ENCODE results near the gene CSNK2B. TPM values are rescaled to one million over a fixed set of nuclear protein-coding genes. Genes with fewer than 3 reads are reported as not detected.
A peak's percentile ranks its signal among the peaks of the same experiment; 100 is the strongest.

CSNK2B gene
- polyA plus RNA-seq, 2 of the 4 experiments (the other 2 are of a cell fraction), result 41.8 to 141 TPM

DNA sequence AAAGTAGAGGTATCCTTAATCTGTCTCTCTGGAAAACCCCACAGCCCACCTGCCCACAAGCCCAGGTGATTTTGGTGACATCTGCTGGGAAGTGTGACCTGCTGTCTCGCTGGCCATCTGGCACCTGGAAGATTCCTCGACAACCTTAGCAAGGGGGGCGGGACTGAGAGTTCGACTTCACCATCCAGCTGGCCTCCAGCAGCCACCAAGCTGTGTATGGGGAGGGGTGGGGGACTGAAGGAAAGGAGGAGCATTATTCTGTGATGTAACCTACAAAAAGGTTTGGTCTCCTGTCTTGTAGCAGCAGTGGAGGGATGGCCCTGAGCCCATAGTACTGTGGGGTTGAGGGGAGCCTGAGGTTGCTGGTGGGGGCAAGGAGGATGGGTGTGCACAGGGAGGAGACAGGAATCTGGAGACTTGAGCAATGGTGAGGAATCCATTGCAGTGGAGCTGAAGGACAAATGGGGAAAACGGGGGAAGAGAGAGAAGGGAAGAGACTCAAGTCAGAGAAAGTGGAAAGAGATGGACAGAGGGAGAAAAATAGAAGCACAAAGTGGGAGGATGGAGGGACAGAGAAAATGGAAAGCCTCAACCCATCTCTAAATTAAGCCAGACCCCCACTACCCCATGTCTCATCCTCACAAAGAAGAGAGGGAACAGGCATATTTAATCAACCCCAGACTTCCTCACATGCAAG, 44.8 kb downstream of the CSNK2B start (continued):
- TF ChIP-seq ZSCAN20 (CRISPR knock-in tag; IDR thresholded peaks at IDR 0.05) (no peak), SMC3 (IDR thresholded peaks at IDR 0.05) (no peak), EHF (CRISPR knock-in tag; IDR thresholded peaks at IDR 0.05) (no peak), RAD21 (conservative IDR thresholded peaks at IDR 0.05 in 1 of 2, IDR thresholded peaks at IDR 0.05 in 1 of 2) (no peak), JUNB (IDR thresholded peaks at IDR 0.05) (no peak), SREBF2 (IDR thresholded peaks at IDR 0.05) (no peak), GATA3 (IDR thresholded peaks at IDR 0.05; ENCODE audit: borderline replicate concordance) (no peak)
- TF ChIP-seq, protein P1, sequence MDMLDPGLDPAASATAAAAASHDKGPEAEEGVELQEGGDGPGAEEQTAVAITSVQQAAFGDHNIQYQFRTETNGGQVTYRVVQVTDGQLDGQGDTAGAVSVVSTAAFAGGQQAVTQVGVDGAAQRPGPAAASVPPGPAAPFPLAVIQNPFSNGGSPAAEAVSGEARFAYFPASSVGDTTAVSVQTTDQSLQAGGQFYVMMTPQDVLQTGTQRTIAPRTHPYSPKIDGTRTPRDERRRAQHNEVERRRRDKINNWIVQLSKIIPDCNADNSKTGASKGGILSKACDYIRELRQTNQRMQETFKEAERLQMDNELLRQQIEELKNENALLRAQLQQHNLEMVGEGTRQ (IDR thresholded peaks at IDR 0.05), result no peak

DNA sequence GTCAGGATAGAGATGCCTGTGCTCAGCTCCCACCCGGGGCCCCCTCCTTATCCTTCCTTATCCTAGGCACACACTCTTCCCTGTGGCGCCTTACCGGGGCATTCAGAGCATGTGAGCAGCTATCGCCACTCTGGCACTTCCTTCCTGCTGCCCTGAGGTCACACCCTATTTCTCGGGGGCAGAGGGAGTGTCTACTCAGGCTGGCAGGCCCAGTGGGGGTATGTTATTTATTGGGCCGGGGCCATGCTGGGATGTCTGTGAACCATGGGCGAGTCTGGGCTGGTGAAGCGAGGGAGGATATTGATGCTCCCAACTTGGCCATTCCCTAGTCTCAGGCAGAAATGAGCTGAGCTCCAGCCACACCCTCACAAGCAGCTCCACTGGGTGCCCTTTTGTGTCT, 45.4 kb downstream of the CSNK2B start:
- FAIRE-seq (no peak), ATAC-seq (no peak), DNase-seq (ENCODE audit: low read depth in 1 of 2, low spot score in 1 of 2) (no peak)
- Histone ChIP-seq H3K4me1 (0 out of 3 replicates have a peak, but pooled peaks cover 3% of the 10 kb centered on the region), H3K4me3 (no peak overlapping the region), H3K9me3 (no peaks in the 10 kb centered on the region), H3K27ac (no peak overlapping the region), H3K4me2 (no peak overlapping the region)
- POLR2A ChIA-PET, result no interaction called here
- CTCF ChIA-PET, result interaction anchor here (1.0 to 1.5 kb wide), 4 partner anchors 18 to 119 kb away, joined by 3 to 5 read pairs (median 4); partner anchors contain the start of gene DDAH2
- TF ChIP-seq, protein P2, sequence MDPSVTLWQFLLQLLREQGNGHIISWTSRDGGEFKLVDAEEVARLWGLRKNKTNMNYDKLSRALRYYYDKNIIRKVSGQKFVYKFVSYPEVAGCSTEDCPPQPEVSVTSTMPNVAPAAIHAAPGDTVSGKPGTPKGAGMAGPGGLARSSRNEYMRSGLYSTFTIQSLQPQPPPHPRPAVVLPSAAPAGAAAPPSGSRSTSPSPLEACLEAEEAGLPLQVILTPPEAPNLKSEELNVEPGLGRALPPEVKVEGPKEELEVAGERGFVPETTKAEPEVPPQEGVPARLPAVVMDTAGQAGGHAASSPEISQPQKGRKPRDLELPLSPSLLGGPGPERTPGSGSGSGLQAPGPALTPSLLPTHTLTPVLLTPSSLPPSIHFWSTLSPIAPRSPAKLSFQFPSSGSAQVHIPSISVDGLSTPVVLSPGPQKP (IDR thresholded peaks at IDR 0.05; ENCODE audit: low read depth, low read length), result no peak
- TF ChIP-seq RFX5 (IDR thresholded peaks at IDR 0.05) (no peak), CBX8 (IDR thresholded peaks at IDR 0.05) (no peak), SREBF2 (IDR thresholded peaks at IDR 0.05) (no peak)
- WGBS (ENCODE audit: missing lambda C conversion rate), result 45% methylated on average over 4 of the region's 8 CpGs

DNA sequence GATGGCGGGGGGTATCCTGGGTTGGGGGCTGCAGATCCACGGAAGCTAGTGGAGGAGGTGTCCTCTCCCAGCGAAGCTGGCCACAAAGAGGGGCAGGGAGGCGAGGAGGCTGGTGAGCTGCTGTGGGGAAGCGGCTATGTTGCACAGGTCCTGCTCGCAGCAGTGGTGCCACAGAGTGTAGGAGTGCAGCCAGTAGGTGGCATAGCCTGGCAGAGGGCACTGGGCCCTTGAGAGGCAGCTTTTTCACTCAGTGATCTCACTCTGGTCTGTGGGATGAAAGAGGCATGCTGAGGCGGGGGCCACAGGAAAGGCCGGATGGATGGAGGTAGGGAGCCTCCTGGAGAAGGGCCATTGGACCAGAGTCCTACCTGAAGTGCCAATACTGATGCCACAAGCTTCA, 46.4 kb downstream of the CSNK2B start:
- peak in 1 of 2 experiments; percentile 35 for DNase-seq (ENCODE audit: low read depth in 1 of 2, low spot score in 1 of 2)
- CTCF ChIA-PET, result interaction anchor here (0.6 to 1.5 kb wide), 16 partner anchors 10 to 206 kb away, joined by 3 to 7 read pairs (median 4); partner anchors contain the start of genes DDAH2, LY6G5C and LY6G6C

DNA sequence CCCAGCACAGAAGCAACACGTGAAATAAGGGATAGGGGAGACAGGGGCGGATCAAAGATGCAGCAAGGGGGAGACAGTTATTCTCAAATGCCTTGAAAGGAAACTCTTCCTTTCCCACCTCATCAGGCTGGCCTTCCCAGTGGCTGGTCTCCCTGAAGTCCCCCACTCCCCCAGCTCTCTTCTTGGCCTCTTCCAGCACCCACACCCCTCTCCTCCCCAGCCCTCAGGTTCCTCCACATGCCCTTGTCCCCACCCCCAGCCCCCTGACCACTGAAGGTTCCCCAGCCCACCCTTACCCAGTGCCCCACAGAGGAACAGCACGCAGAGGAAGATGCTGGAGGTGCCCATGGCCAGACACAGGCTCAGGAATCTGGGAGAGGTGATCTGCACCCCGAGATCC, 47.6 kb downstream of the CSNK2B start:
- FAIRE-seq (no peak), ATAC-seq (no peak), DNase-seq (ENCODE audit: low read depth in 1 of 2, low spot score in 1 of 2) (no peak)
- TF ChIP-seq JUN (IDR thresholded peaks at IDR 0.05), result no peak
- no peak for TF ChIP-seq POLR2A (IDR thresholded peaks at IDR 0.05; ENCODE audit: low read length)
- no peak for TF ChIP-seq BHLHE40 (IDR thresholded peaks at IDR 0.05; ENCODE audit: low read depth, low read length)
- TF ChIP-seq EP300 (IDR thresholded peaks at IDR 0.05), result no peak
- no peak for TF ChIP-seq ZFP36 (IDR thresholded peaks at IDR 0.05; ENCODE audit: borderline replicate concordance, partially characterized antibody)
- TF ChIP-seq, protein P1 (IDR thresholded peaks at IDR 0.05), result no peak
- TF ChIP-seq HDAC2 (IDR thresholded peaks at IDR 0.05), result no peak
- TF ChIP-seq NFE2L2 (conservative IDR thresholded peaks at IDR 0.05; ENCODE audit: low read length), result no peak
- TF ChIP-seq, protein P3, sequence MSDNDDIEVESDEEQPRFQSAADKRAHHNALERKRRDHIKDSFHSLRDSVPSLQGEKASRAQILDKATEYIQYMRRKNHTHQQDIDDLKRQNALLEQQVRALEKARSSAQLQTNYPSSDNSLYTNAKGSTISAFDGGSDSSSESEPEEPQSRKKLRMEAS (IDR thresholded peaks at IDR 0.05), result no peak
- no peak for TF ChIP-seq HEYL (CRISPR knock-in tag; IDR thresholded peaks at IDR 0.05)
- TF ChIP-seq HOXB13 (CRISPR knock-in tag; IDR thresholded peaks at IDR 0.05; ENCODE audit: low read depth), result no peak
- POLR2A ChIA-PET, result interaction anchor here (0.7 kb wide), 1 partner anchor 166 kb away, joined by 5 read pairs; the partner anchor contains the start of gene NFKBIL1
- Histone ChIP-seq H3K4me3 (no peak overlapping the region), H3K4me1 (0 out of 3 replicates have a peak, but pooled peaks cover 3% of the 10 kb centered on the region), H3K4me2 (no peak overlapping the region), H3K27ac (no peak overlapping the region), H3K9me3 (no peaks in the 10 kb centered on the region)
- 79% methylated on average over 3 of the region's 4 CpGs for WGBS (ENCODE audit: missing lambda C conversion rate)
- CTCF ChIA-PET, result interaction anchor here (1.3 to 1.7 kb wide), 3 partner anchors 10 to 45 kb away, joined by 3 to 6 read pairs (median 4); partner anchors contain the start of gene MPIG6B

More for the DNA sequence above, 46.4 kb downstream of the CSNK2B start:
- POLR2A ChIA-PET, result interaction anchor here (0.8 kb wide), 1 partner anchor 115 kb away, joined by 4 read pairs; the partner anchor contains the start of gene HSPA1B
- H3K27ac ChIP-seq, result no peak overlapping the region
- H3K9me3 ChIP-seq, result no peaks in the 10 kb centered on the region
- FAIRE-seq, result no peak
- peak; percentile 89 to 92 for ATAC-seq
- no peak for TF ChIP-seq NFE2L2 (conservative IDR thresholded peaks at IDR 0.05; ENCODE audit: low read length)
- TF ChIP-seq, protein P4, sequence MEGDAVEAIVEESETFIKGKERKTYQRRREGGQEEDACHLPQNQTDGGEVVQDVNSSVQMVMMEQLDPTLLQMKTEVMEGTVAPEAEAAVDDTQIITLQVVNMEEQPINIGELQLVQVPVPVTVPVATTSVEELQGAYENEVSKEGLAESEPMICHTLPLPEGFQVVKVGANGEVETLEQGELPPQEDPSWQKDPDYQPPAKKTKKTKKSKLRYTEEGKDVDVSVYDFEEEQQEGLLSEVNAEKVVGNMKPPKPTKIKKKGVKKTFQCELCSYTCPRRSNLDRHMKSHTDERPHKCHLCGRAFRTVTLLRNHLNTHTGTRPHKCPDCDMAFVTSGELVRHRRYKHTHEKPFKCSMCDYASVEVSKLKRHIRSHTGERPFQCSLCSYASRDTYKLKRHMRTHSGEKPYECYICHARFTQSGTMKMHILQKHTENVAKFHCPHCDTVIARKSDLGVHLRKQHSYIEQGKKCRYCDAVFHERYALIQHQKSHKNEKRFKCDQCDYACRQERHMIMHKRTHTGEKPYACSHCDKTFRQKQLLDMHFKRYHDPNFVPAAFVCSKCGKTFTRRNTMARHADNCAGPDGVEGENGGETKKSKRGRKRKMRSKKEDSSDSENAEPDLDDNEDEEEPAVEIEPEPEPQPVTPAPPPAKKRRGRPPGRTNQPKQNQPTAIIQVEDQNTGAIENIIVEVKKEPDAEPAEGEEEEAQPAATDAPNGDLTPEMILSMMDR (IDR thresholded peaks at IDR 0.05), result peak; percentile 21; the same call in 2 of the 3 replicates
- peak; percentile 16 to 41; a peak in 2 of 5 replicates for TF ChIP-seq RAD21 (conservative IDR thresholded peaks at IDR 0.05 in 1 of 2, IDR thresholded peaks at IDR 0.05 in 1 of 2)
- H3K4me1 ChIP-seq, result 0 out of 3 replicates have a peak, but pooled peaks cover 3% of the 10 kb centered on the region
- no peak overlapping the region for H3K4me3 ChIP-seq
- WGBS (ENCODE audit: missing lambda C conversion rate), result 56% methylated on average over 6 of the region's 8 CpGs
- no peak overlapping the region for H3K4me2 ChIP-seq
